ENCODE measurements around the gene ALG12.
A peak's percentile ranks its signal among the peaks of the same experiment; 100 is the strongest.

ALG12 gene

GRCh38 chr22:49962012-49962750, 43.9 kb upstream of the ALG12 start:
- peak overlapping the region; percentile 77 for H3K27ac ChIP-seq (ENCODE audit: low read length)
- H3K4me1 ChIP-seq (ENCODE audit: control insufficient read depth in 1 of 2, insufficient read depth in 2 of 2, low read length in 2 of 2), result peaks cover 20 to 47% of the 10 kb centered on the region in 2 donors
- peaks cover 11 to 19% of the 10 kb centered on the region in 2 donors for H3K36me3 ChIP-seq (ENCODE audit: control insufficient read depth in 1 of 2, insufficient read depth in 2 of 2, low read length in 2 of 2)

GRCh38 chr22:49961601-49962011, 43.4 kb upstream of the ALG12 start:
- Histone ChIP-seq H3K4me3 (ENCODE audit: low read depth in 1 of 2, low read length in 2 of 2) (peak overlapping the region; percentile 72 to 73), H3K27me3 (ENCODE audit: low read depth, low read length) (no peaks in the 10 kb centered on the region), H3K27ac (ENCODE audit: low read length) (peak overlapping the region; percentile 45), H3K4me1 (ENCODE audit: control insufficient read depth in 1 of 2, insufficient read depth in 2 of 2, low read length in 2 of 2) (peaks cover 16 to 41% of the 10 kb centered on the region in 2 donors), H3K9me3 (ENCODE audit: control insufficient read depth in 1 of 2, low read length in 2 of 2) (no peaks in the 10 kb centered on the region), H3K36me3 (ENCODE audit: control insufficient read depth in 1 of 2, insufficient read depth in 2 of 2, low read length in 2 of 2) (peaks cover 11 to 19% of the 10 kb centered on the region in 2 donors)

More at GRCh38 chr22:49962012-49962750, 43.9 kb upstream of the ALG12 start:
- no peaks in the 10 kb centered on the region for H3K9me3 ChIP-seq (ENCODE audit: control insufficient read depth in 1 of 2, low read length in 2 of 2)
- H3K4me3 ChIP-seq (ENCODE audit: low read depth in 1 of 2, low read length in 2 of 2), result peak overlapping the region; percentile 72 to 73
- H3K27me3 ChIP-seq (ENCODE audit: low read depth, low read length), result no peaks in the 10 kb centered on the region

GRCh38 chr22:49961005-49961600, 42.9 kb upstream of the ALG12 start:
- Histone ChIP-seq H3K27me3 (ENCODE audit: low read depth, low read length) (no peaks in the 10 kb centered on the region), H3K27ac (ENCODE audit: low read length) (no peak overlapping the region), H3K4me1 (ENCODE audit: control insufficient read depth in 1 of 2, insufficient read depth in 2 of 2, low read length in 2 of 2) (peaks cover 16 to 36% of the 10 kb centered on the region in 2 donors), H3K36me3 (ENCODE audit: control insufficient read depth in 1 of 2, insufficient read depth in 2 of 2, low read length in 2 of 2) (peaks cover 11 to 19% of the 10 kb centered on the region in 2 donors), H3K9me3 (ENCODE audit: control insufficient read depth in 1 of 2, low read length in 2 of 2) (no peaks in the 10 kb centered on the region), H3K4me3 (ENCODE audit: low read depth in 1 of 2, low read length in 2 of 2) (peak overlapping the region; percentile 72 to 73)

- Histone ChIP-seq H3K4me1 (ENCODE audit: control insufficient read depth in 1 of 2, insufficient read depth in 2 of 2, low read length in 2 of 2) (peaks cover 16 to 29% of the 10 kb centered on the region in 2 donors), H3K36me3 (ENCODE audit: control insufficient read depth in 1 of 2, insufficient read depth in 2 of 2, low read length in 2 of 2) (peaks cover 11 to 19% of the 10 kb centered on the region in 2 donors), H3K27me3 (ENCODE audit: low read depth, low read length) (no peaks in the 10 kb centered on the region), H3K4me3 (ENCODE audit: low read depth in 1 of 2, low read length in 2 of 2) (peak within 1 kb of the TSS; percentile 72 to 73), H3K27ac (ENCODE audit: low read length) (peak within 1 kb of the TSS; percentile 63), H3K9me3 (ENCODE audit: control insufficient read depth in 1 of 2, low read length in 2 of 2) (no peaks in the 10 kb centered on the region)
These were observed 42.1 kb upstream of the ALG12 start, which contains the start of gene PIM3 for GRCh38 chr22:49960159-49961004. Gene PIM3, plus strand, starts transcription at chr22:49960772. Its CDS starts 176 bp downstream, at chr22:49960948.

GRCh38 chr22:49959782-49960158, 41.5 kb upstream of the ALG12 start:
- no peaks in the 10 kb centered on the region for H3K9me3 ChIP-seq (ENCODE audit: control insufficient read depth in 1 of 2, low read length in 2 of 2)
- peaks cover 11 to 19% of the 10 kb centered on the region in 2 donors for H3K36me3 ChIP-seq (ENCODE audit: control insufficient read depth in 1 of 2, insufficient read depth in 2 of 2, low read length in 2 of 2)
- H3K27me3 ChIP-seq (ENCODE audit: low read depth, low read length), result no peaks in the 10 kb centered on the region
- peak overlapping the region; percentile 63 for H3K27ac ChIP-seq (ENCODE audit: low read length)
- H3K4me1 ChIP-seq (ENCODE audit: control insufficient read depth in 1 of 2, insufficient read depth in 2 of 2, low read length in 2 of 2), result peaks cover 16 to 26% of the 10 kb centered on the region in 2 donors
- peak overlapping the region; percentile 53 to 63 for H3K4me3 ChIP-seq (ENCODE audit: low read depth in 1 of 2, low read length in 2 of 2)

GRCh38 chr22:49958931-49959781, 40.9 kb upstream of the ALG12 start:
- H3K4me3 ChIP-seq (ENCODE audit: low read depth in 1 of 2, low read length in 2 of 2), result peak overlapping the region; percentile 53 to 63
- peaks cover 15 to 28% of the 10 kb centered on the region in 2 donors for H3K4me1 ChIP-seq (ENCODE audit: control insufficient read depth in 1 of 2, insufficient read depth in 2 of 2, low read length in 2 of 2)

DNA sequence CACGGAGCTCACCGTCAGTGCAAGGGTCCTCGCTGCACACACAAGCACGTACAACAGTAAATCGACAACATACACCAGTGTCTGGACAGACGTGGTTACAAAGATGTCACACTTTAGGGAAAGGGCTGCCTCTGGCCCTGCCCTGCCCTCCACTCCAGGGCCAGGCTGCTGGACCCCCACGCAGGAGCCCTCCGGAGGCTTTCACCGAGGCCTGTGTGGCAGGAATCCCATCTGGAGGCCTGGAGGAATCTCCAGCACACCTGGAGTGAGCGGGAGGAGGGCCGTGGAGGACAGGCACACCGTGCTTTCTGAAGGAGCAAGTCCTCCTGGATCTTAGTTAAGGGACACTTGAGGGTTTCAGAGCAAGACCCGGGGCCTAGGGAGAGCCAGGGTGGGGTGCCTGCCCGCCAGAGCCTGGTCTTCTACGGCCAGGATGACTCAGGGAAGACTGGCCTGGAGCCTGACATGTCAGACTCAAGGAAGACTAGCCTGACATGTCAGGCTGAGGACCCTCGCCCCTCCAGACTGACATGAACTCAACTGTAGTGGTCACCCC, 40.2 kb upstream of the ALG12 start:
- Histone ChIP-seq H3K36me3 (ENCODE audit: control insufficient read depth in 1 of 2, insufficient read depth in 2 of 2, low read length in 2 of 2) (peaks cover 7% of the 10 kb centered on the region in 2 donors), H3K27me3 (ENCODE audit: low read depth, low read length) (no peaks in the 10 kb centered on the region), H3K4me1 (ENCODE audit: control insufficient read depth in 1 of 2, insufficient read depth in 2 of 2, low read length in 2 of 2) (peaks cover 9 to 21% of the 10 kb centered on the region in 2 donors), H3K4me3 (ENCODE audit: low read depth in 1 of 2, low read length in 2 of 2) (no peak overlapping the region), H3K9me3 (ENCODE audit: control insufficient read depth in 1 of 2, low read length in 2 of 2) (no peaks in the 10 kb centered on the region), H3K27ac (ENCODE audit: low read length) (no peak overlapping the region)

More at GRCh38 chr22:49958931-49959781, 40.9 kb upstream of the ALG12 start:
- H3K36me3 ChIP-seq (ENCODE audit: control insufficient read depth in 1 of 2, insufficient read depth in 2 of 2, low read length in 2 of 2), result peaks cover 11 to 13% of the 10 kb centered on the region in 2 donors
- no peaks in the 10 kb centered on the region for H3K9me3 ChIP-seq (ENCODE audit: control insufficient read depth in 1 of 2, low read length in 2 of 2)
- peak overlapping the region; percentile 63 for H3K27ac ChIP-seq (ENCODE audit: low read length)
- no peaks in the 10 kb centered on the region for H3K27me3 ChIP-seq (ENCODE audit: low read depth, low read length)

DNA sequence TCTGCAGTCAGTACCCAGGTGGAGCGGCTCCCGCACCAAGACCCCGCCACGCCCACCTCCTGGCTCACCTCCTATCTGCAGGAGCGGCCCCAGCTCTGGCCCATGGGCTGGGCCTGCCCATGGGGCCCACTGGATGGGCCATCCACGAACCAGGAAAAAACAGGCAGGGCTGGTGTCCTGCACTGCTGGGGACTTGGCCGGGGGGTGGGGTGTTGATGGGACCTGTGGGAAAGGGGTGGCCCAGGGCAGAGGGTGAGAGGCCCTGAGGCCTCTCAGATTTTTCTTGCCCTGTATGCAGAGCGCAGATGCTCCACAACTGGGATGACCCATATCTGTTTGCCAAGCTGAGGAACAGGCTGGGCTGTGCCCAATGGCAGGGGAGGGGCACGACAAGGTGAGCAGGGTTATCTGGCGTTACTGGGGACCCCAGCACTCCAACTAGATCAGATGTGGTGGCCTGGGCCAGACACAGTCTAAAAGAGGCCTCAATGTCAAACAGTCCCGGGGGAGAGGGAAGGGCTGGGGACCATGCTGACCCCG, 39.7 kb upstream of the ALG12 start:
- H3K36me3 ChIP-seq (ENCODE audit: control insufficient read depth in 1 of 2, insufficient read depth in 2 of 2, low read length in 2 of 2), result peaks cover 1 to 3% of the 10 kb centered on the region in 2 donors
- H3K9me3 ChIP-seq (ENCODE audit: control insufficient read depth in 1 of 2, low read length in 2 of 2), result no peaks in the 10 kb centered on the region
- H3K27me3 ChIP-seq (ENCODE audit: low read depth, low read length), result no peaks in the 10 kb centered on the region
- no peak overlapping the region for H3K4me3 ChIP-seq (ENCODE audit: low read depth in 1 of 2, low read length in 2 of 2)
- H3K27ac ChIP-seq (ENCODE audit: low read length), result no peak overlapping the region
- peaks cover 9 to 19% of the 10 kb centered on the region in 2 donors for H3K4me1 ChIP-seq (ENCODE audit: control insufficient read depth in 1 of 2, insufficient read depth in 2 of 2, low read length in 2 of 2)

DNA sequence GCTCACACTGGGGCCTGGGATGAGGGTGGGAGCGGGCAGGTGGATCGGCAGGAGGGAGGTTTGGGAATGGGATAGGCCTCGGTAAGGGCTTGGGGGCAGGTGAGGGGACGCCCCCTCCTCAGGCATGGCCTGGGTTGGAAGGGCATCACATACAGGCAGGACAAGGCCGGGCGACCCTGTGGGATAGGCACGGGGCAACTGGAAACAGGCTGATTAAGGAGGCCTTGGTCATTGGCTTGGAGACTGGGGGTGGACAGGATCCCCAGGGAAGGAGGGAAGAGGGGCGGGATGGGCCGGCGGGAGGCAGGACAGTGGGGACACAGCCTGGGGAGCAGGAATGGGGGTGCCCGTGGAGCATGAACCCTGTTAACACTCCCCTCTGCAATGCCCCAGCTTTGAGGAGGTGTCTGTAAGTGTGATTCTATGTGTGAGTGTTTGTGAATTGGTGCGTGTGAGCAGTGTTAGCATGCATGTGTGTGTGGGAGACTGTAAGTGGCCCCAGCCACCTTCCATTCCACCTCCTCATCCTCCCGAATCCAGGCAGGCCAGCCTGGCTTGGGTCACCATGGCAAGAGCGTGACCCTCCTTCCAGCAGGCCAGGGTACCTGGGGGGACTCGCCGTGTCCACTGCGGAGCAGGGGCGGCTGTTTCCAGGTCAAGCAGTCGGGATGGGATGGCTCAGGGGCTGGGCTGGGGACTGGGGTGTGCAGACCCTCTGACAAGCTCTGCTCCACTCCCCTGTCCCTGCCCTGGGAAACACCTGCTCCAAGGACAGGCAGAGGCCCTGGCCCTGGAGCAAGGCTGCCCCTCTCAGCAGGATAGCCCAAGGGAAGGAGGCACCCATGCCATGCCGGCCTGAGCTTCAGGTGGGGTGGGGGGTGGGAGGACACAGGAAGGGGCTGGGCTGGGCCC, 38.9 kb upstream of the ALG12 start:
- no peak overlapping the region for H3K27ac ChIP-seq (ENCODE audit: low read length)
- H3K4me1 ChIP-seq (ENCODE audit: control insufficient read depth in 1 of 2, insufficient read depth in 2 of 2, low read length in 2 of 2), result peaks cover 13 to 24% of the 10 kb centered on the region in 2 donors

More for the DNA sequence above, 38.9 kb upstream of the ALG12 start:
- H3K4me3 ChIP-seq (ENCODE audit: low read depth in 1 of 2, low read length in 2 of 2), result no peak overlapping the region
- no peaks in the 10 kb centered on the region for H3K27me3 ChIP-seq (ENCODE audit: low read depth, low read length)
- no peaks in the 10 kb centered on the region for H3K9me3 ChIP-seq (ENCODE audit: control insufficient read depth in 1 of 2, low read length in 2 of 2)
- no peaks in the 10 kb centered on the region for H3K36me3 ChIP-seq (ENCODE audit: control insufficient read depth in 1 of 2, insufficient read depth in 2 of 2, low read length in 2 of 2)

All from muscle layer of duodenum (tissue), 2 donors.